ENCODE measurements around the gene TSHZ2.

Gene TSHZ2

DNA sequence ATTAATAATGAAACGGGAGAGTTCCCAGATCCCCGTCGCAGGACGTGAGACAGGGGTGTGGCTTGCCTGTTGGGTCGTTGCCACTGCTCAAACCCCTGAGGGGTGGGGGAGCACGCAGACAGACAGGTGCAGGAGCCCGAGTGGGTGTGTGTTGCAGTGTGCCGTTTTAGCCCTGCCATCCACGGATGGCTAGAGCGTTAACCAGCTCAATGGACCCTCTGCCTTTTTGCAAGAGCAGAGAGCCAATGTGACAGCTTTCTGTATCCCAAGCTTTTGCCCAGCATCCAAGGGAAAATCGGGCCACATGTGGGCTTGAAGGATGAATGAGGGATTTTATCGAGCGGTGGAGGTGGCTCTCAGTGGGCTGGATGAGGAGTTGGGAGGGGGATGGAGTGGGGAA is 237.9 kb downstream of the TSHZ2 start:
- Histone ChIP-seq H3K4me1 (ENCODE audit: insufficient read depth, low read length, severe bottlenecking) (no peaks in the 10 kb centered on the region), H3K9me3 (ENCODE audit: low read length) (no peaks in the 10 kb centered on the region), H3K36me3 (ENCODE audit: insufficient read depth, low read length) (no peaks in the 10 kb centered on the region), H3K9me2 (ENCODE audit: low read depth, low read length) (no peaks in the 10 kb centered on the region), H3K4me2 (ENCODE audit: low read length) (no peak overlapping the region), H3K27ac (ENCODE audit: low read depth, low read length, poor library complexity, severe bottlenecking) (no peak overlapping the region), H3K9ac (ENCODE audit: low read length) (no peak overlapping the region), H3K27me3 (ENCODE audit: insufficient read depth, low read length) (peaks cover 5% of the 10 kb centered on the region), H2AFZ (ENCODE audit: low read length) (no peak overlapping the region), H3F3A (ENCODE audit: insufficient read depth, low read length) (no peaks in the 10 kb centered on the region), H4K20me1 (ENCODE audit: insufficient read depth, low read length) (no peaks in the 10 kb centered on the region), H3K4me3 (ENCODE audit: low read depth, low read length, poor library complexity, severe bottlenecking) (no peak overlapping the region), H3K79me2 (ENCODE audit: insufficient read depth, low read length) (no peaks in the 10 kb centered on the region)
- no peak for TF ChIP-seq CTCF (IDR thresholded peaks at IDR 0.05; ENCODE audit: low read length)
- no peak for TF ChIP-seq EZH2 (IDR thresholded peaks at IDR 0.05; ENCODE audit: borderline replicate concordance, low read length)

GRCh38 chr20:53210931-53211330 is 238.8 kb downstream of the TSHZ2 start:
- H3K9ac ChIP-seq (ENCODE audit: low read length) = no peak overlapping the region
- no peaks in the 10 kb centered on the region for H3K9me2 ChIP-seq (ENCODE audit: low read depth, low read length)
- no peaks in the 10 kb centered on the region for H3K36me3 ChIP-seq (ENCODE audit: insufficient read depth, low read length)
- no peaks in the 10 kb centered on the region for H3F3A ChIP-seq (ENCODE audit: insufficient read depth, low read length)
- no peaks in the 10 kb centered on the region for H3K9me3 ChIP-seq (ENCODE audit: low read length)
- H2AFZ ChIP-seq (ENCODE audit: low read length) = no peak overlapping the region
- H3K27ac ChIP-seq (ENCODE audit: low read depth, low read length, poor library complexity, severe bottlenecking) = no peak overlapping the region
- H4K20me1 ChIP-seq (ENCODE audit: insufficient read depth, low read length) = no peaks in the 10 kb centered on the region
- no peaks in the 10 kb centered on the region for H3K79me2 ChIP-seq (ENCODE audit: insufficient read depth, low read length)
- no peak for TF ChIP-seq CTCF (IDR thresholded peaks at IDR 0.05; ENCODE audit: low read length)
- TF ChIP-seq EZH2 (IDR thresholded peaks at IDR 0.05; ENCODE audit: borderline replicate concordance, low read length) = no peak
- no peak overlapping the region for H3K4me3 ChIP-seq (ENCODE audit: low read depth, low read length, poor library complexity, severe bottlenecking)
- no peak overlapping the region for H3K4me2 ChIP-seq (ENCODE audit: low read length)
- peaks cover 5% of the 10 kb centered on the region for H3K27me3 ChIP-seq (ENCODE audit: insufficient read depth, low read length)
- H3K4me1 ChIP-seq (ENCODE audit: insufficient read depth, low read length, severe bottlenecking) = no peaks in the 10 kb centered on the region

DNA sequence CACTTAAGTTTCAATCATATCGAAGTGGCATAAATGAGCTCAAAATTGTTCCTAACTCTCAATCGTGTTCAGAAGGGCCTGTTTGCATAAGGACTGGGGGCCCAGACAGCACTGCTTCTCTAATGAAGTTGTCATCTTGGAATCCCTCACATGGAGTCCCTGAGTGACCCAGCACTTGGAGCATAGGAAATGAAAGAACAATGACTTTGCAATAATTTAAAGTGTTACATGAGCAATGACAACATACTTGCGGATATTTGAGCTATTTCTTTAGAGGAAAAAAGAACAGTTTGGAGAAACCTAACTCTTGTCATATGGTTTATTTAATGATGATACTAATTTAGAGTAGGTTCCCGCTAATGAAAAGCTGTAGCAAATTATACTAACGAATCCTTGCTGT is 239.9 kb downstream of the TSHZ2 start:
- Histone ChIP-seq H3K9ac (ENCODE audit: low read length) (no peak overlapping the region), H3K79me2 (ENCODE audit: insufficient read depth, low read length) (no peaks in the 10 kb centered on the region), H3K27ac (ENCODE audit: low read depth, low read length, poor library complexity, severe bottlenecking) (no peak overlapping the region), H3K9me2 (ENCODE audit: low read depth, low read length) (no peaks in the 10 kb centered on the region), H4K20me1 (ENCODE audit: insufficient read depth, low read length) (no peaks in the 10 kb centered on the region), H3K4me3 (ENCODE audit: low read depth, low read length, poor library complexity, severe bottlenecking) (no peak overlapping the region), H3K4me2 (ENCODE audit: low read length) (no peak overlapping the region), H3K36me3 (ENCODE audit: insufficient read depth, low read length) (no peaks in the 10 kb centered on the region), H3K4me1 (ENCODE audit: insufficient read depth, low read length, severe bottlenecking) (peaks cover 3% of the 10 kb centered on the region), H3K9me3 (ENCODE audit: low read length) (no peaks in the 10 kb centered on the region), H2AFZ (ENCODE audit: low read length) (no peak overlapping the region), H3F3A (ENCODE audit: insufficient read depth, low read length) (no peaks in the 10 kb centered on the region), H3K27me3 (ENCODE audit: insufficient read depth, low read length) (peaks cover 5% of the 10 kb centered on the region)
- TF ChIP-seq CTCF (IDR thresholded peaks at IDR 0.05; ENCODE audit: low read length) (no peak), EZH2 (IDR thresholded peaks at IDR 0.05; ENCODE audit: borderline replicate concordance, low read length) (no peak)

All from OCI-LY1 (cell line).